NCI-H524 treated with DMSO at 0.1 percent for 48 hours (cell line): ENCODE results near the gene ANKRD36B.
"Not testable (repeated sequence)": the region's sequence is repeated elsewhere in the genome, so short reads cannot be mapped to it uniquely, and the experiment has no call there.

Experiments
- DNase-seq: peaks from one replicate; lab custom pipeline; 2025; lab: John Stamatoyannopoulos, UW

Gene ANKRD36B

DNA sequence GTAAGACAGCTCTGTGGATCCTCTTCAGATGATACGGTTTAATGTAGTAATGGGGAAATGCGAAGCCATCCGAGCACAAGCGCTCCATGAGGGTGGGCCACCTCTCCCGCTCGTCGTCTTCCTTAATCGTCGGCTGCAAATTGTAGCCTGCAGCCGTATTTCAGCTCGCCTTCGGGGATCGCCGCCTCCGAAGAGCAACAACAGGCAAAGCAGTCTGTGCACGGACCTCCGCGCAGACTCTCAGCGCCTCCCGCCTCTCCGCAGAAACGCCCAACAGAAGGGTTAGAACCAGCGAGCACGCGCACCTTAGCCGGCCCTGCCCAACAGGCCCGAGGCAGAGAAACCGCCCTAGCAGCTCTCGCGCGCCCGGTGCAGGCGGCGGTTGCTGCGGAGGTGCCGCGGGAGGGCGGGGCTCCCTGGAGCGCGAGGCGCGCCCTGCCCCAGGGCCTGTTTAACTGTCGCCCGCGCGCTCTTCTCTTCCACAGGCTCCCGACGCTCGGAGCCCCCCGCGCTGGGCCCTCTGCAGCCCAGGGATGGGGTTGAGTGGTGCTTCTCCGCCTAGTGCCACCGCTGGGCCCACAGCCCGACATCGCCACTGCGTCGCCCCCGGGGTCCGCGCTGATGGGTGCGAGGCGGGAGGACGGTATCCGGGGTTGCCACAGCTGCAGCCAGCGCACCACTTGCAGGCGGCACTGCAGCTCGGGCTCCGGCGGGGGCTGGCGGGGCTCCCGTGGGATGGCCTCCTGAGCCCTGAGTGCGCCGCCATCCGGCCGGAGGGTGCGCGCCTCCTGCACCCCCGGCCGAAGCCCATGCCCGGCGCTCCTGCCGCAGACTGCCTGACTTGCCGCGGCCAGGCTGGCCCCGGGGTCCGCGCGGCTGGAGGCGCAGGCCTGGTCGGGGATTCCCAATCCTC, at the start of gene ANKRD36B:
Gene ANKRD36B (minus strand): TSS at position 280 of the 913 bp plus-strand sequence. CDS start 192 bp downstream, at position 88.
- DNase-seq: not testable (repeated sequence)

DNA sequence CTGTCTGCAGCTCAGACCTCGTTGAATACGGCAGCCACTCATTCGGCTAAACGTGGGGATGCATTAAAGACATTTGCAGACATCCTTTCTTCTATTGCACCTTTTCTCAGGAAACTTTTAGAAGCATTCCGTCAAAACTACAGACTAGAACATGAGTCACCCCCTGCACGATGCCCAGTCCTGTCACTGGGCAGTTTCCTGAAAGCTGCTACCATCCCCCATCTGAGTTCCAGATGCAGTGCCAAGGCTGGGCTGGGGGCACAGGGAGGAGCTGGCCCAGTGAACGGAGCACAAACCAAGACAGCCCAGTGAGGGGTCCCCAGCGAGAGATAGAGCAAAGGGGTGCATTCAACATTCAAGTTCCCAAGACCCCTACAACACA, 36.4 kb upstream of the ANKRD36B start:
- not testable (repeated sequence) for DNase-seq

DNA sequence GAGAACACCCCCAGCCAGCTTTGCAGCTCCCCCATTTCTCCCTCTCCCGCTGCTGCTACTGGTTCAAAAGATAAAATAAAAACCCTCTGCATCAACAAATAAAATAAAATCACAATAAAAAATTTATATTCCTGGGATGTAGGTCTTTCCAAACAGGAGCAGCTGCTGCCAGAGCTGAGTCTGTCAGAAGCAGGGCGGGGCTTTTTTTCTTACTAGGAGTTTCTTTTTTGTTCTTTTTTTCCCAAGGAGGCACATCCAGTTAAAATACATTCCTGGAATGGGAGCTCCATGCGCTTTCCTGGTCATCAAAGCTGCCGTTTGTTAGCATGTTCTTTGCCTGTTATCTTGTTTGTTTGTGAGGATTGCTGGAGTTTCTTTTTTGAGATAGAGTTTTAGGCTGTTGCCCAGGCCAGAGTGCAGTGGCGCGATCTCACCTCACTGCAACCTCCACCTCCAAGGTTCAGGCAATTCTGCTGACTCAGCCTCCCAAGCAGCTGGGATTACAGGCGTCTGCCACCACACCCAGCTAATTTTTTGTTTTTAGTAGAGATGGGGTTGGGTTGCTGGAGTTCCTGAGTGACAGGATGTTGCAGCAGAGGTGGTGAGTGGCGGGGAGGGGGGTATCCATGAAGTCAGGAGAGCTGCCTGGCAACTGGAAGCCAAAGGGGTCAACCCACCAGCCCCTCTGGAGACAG, 35.8 kb upstream of the ANKRD36B start:
- DNase-seq: not testable (repeated sequence)

DNA sequence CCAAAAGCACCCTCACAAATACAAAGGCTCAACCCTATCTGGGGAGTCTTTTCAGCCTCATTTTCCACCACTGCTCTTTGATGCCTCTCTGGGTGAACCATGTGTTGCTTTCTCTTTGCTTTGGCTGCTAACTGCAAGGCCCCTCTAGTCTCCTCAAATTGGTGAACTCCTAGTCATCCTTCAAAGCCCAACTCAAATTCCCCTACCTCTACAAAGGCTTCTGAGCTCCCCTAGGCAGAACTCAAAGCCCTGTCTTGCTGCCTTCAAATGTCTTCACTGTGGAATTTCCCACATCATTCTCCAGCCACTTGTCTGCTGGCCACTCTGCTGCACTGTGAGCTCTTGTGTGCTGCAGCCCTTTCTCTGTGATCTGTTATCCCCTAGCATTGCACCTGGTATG, 33.3 kb upstream of the ANKRD36B start:
- not testable (repeated sequence) for DNase-seq

DNA sequence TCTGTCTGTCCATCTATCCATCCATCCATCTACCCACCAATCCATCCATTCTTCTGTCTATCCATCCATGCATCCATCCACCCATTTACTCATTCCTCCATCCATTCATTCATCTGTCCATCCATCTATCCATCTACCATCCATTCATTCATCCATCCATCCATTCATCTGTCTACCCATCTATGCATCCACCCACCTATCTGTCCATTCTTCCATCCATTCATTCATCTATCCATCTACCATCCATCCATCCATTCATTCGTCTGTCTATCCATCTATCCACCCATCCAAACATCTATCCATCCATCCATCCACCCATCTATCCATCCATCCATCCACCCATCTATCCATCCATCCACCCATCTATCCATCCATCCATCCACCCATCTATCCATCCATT, 30.8 kb upstream of the ANKRD36B start:
- not testable (repeated sequence) for DNase-seq

DNA sequence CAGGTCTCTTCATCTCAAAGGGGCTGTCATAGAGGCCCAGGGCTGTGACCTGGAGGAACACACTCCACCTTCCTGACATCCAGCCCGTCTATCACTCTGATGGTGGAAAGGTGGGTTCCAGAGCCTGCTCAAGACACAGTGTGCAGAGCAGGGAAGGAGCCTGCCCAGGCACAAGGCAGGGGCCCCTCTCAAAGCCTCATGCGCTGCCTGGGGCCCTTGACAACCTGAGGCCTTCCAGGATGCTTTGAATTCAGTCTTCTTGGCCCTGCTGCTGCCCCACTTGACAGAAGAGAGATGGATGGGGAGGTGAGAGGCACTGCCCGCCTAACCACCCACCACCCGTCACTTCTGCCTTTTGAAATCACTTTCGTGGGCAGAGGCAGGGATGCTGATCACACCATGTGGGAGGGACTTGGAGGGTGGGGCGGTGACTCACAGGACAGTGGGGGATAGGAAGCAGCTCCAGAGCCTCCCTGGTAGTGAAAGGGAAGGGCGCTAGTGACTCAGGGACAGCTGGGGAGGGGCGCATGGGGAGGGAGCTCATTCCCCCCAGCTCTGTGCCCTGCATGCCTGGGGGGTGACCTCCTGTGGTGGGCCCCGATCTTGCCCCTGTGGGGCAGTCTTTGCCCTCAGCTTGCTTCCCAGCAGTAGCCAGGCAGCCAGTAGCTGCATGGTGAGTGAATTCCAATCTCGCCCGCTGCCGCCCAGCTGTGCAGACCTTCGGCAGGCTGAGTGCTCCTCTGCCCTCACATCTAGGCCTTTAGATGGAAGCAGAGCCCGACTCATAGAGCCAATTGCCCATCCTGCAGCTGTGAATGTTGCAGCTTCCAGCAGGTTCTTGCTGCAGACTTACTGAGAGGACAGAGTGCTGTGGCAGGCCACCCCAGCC, 29.5 kb upstream of the ANKRD36B start:
- not testable (repeated sequence) for DNase-seq

DNA sequence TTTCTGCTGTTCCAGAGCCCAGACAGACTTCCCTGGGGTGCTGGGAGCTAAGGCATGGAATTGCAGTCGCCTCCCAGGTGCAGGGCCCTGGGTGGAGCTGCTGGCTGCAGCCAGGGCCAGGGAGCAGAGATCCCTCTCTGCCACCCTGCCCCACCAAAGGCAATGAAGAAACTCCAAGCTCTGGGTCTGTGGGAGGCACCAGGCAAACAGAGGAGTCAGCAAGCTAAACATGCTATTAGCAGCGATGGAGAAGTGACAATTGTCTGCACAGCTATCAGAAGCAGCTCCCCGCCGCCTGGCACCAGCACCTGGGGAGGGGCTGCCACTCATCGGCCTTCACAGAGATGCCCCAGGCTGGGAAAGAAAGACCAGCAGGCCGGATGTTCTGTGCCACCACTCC, 28.2 kb upstream of the ANKRD36B start:
- DNase-seq: no peak

DNA sequence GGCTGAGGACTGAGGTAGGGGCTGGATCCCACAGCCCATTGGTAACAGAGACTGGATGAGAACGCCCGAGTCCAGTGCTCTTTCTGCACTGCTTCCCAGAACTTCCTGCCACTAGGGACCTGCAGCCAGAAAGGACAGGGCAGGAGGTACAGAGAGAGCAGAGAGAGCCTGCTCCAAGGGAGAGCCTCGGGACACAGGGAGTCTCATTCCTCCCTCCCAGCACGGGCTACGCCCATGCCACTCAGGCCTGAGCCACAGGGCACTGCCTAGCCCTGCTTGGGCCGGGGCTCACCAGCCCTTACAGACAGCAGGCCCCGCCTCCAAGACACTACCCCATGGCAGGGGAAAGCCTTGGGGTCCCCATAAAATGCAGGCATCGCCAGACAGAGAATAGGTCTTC, 26.1 kb upstream of the ANKRD36B start:
- DNase-seq: not testable (repeated sequence)

DNA sequence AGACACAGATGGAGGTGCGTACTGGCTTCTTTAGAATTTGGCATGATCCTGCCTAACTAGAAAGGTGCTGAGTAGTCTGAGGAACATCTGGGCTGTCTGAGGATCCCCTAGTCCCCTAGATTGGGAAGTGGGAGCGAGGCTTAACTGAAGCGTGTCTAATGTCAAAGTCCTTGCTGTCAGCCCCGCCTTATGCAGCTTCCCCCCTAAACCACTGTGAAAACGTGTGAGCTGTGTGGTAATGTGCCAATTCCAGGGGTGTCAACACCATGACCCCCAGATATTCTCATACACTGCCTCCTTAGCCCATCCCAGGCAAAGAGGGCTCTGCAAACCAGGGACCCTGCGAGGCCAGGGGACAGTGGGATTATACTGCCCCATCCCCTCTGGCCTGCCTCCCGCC, 22.2 kb upstream of the ANKRD36B start:
- DNase-seq: not testable (repeated sequence)

DNA sequence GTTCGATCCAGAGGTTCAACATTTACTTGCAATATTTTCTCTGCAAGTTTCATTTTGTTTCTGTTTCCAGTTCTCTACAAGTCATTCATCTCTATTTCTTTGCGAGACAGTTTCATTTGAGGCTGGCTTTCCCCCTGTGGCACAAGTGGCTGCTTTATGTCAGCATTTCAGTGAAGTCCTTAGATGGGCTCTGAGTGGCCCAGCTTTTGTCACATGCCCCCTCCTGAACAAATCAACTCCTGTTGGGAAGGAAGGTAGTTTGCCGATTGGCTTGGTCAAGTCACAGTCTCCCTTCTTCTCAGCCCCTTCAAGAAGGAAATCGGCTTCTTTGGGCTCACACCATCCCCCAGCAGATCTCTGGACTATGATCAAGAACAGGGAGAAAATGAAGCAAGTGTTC, 19.1 kb upstream of the ANKRD36B start:
- not testable (repeated sequence) for DNase-seq

DNA sequence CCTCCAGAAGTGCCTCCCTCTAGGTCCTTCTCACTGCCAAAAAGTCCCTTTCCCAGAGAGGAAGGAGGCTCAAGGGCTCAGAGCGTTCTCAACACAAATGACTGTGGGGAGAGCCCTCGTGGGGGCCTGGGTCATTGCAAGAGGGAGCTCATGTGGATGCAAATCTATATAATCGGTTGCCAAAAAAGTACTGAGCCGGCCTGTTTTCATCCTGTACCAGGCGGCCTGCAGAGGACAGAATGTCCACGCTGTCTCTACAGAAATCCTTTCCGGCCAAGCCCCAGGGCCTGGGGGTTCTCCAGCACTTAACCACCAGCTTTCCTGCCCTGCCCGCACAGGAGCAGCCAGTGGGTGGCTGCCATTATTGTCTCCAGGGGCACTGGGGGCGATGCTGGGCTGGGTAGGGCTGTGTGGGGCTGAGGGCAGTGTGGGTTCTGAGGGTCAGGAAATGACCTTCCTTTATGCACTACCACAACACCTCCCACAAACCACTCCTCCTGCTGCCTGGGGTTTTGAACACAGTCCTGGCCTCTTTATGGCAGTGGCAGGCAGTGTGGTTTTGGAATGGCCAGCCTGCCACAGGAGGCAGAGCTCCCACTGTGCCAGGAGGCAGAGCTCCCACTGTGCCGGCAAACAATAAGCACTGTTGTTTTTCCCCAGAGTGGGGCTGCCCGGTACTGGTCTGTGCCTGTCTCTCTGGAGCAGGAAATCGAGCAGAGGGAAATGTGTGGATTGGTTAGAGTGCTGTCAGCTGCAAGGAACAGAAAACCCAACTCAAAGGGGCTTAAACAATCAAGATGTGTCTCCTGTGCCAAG, 16.1 kb upstream of the ANKRD36B start:
- DNase-seq: not testable (repeated sequence)

DNA sequence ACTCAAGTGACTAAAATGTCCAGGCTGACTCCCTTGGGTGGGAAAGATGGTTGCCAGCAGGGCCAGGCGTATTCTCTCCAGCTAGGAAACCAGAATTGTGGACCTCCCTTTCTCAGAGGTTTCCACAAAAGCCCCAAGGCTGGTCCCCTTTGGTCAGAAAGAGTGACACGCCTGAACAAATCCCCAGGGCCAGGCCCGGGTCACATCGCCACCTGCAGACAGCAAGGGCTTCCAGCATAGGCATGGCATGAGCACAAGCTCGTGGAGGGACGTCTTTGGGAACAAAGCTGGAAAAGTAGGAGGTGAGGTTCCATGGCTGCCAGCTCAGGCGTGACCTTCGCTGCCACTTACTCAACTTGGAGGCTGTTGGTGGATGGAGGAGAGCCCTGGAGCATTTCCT, 15.4 kb upstream of the ANKRD36B start:
- not testable (repeated sequence) for DNase-seq

DNA sequence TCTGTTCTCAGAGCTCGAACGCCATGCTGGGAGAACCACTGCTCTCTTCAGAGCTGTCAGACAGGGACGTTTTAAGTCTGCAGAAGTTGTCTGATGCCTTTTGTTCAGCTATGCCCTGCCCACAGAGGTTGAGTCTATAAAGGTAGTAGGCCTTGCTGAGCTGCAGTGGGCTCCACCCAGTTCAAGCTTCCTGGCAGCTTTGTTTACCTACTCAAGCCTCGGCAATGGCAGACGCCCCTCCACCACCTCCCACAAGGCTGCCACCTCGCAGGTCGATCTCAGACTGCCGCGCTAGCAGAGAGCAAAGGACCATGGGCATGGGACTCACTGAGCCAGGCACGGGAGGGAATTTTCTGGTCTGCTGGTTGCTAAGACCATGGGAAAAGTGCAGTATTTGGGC, 11.9 kb upstream of the ANKRD36B start:
- not testable (repeated sequence) for DNase-seq

DNA sequence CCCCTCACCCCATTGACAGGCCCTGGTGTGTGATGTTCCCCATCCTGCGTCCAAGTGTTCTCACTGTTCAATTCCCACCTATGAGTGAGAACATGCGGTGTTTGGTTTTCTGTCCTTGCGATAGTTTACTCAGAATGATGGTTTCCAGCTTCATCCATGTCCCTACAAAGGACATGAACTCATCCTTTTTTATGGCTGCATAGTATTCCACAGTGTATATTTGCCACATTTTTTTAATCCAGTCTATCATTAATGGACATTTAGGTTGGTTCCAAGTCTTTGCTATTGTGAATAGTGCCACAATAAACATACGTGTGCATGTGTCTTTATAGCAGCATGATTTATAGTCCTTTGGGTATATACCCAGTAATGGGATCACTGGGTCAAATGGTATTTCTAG, 6.5 kb upstream of the ANKRD36B start:
- DNase-seq: not testable (repeated sequence)

DNA sequence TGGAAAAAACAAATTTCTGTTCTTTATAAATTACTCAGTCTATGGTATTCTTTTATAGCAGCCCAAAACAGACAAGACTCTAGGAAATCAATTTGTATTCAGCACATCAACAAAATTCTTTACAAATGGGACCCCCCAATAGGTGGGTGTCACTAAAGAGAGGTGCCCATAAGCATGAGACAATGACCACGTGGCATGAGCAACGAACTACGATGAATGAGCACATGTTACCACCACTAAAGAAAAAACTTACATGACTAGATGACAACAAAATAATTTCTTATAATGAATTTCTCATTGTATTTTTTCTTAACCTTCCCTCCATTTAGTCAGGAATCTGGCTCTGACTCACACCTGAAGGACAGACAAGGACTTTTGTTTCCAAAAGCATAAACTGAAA, 3.8 kb upstream of the ANKRD36B start:
- not testable (repeated sequence) for DNase-seq

DNA sequence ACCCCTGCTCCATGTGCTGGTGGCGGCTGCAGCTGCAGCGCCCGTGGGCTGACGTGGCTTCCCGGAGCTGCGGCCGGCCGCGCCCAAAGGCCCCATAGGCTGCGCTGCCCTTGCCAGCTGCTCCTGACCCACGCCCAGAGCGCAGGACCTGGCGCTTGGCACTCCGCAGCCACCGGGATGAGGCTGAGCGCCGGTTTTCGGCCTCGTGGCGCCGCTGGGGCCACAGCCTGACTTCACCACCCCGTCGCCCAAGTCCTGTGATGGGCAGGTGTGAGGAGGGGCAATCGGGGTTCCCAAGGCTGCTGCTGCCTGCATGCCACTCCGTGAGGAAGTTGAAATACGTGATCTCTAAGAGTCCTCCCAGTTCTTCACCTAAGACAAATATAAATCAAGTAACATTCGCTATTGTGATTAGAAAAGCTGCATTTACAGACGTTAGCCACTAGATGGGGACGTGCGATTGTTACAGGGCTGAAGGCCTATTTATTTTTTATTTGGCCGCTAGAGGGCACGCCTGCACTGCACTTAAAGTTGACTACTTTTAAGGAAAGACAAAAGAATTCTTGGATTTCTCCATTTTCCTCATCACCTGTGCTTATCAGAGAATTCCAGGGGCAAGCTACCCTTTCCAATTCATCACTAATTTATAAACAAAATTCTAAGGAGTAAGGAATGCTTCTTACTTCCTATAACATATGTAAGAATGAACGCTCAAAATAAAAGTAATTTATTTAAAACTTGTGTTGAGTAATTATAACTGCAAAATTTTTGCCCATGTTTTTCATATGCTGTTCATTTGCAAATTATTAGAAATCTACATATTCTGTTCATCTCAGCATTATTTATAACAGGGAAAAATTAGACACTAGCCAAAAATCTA, 1.1 kb upstream of the ANKRD36B start:
- not testable (repeated sequence) for DNase-seq

DNA sequence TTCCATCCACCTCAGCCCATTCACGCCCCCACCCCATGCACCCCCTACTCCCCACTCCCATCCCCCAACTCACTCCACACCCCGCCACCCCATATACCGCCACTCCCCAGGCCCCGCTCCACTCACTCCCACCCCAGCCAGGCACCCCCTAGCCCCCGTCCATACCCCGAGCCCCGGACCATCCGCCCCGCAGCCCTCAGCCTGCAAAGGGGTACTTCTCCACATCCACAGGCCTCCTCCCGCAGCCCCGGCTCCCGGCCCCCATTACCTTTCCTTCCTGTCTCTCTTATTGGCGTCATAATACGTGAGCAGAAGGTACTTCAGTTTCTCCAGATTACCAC, 450 bp downstream of the ANKRD36B start:
- DNase-seq: not testable (repeated sequence)

DNA sequence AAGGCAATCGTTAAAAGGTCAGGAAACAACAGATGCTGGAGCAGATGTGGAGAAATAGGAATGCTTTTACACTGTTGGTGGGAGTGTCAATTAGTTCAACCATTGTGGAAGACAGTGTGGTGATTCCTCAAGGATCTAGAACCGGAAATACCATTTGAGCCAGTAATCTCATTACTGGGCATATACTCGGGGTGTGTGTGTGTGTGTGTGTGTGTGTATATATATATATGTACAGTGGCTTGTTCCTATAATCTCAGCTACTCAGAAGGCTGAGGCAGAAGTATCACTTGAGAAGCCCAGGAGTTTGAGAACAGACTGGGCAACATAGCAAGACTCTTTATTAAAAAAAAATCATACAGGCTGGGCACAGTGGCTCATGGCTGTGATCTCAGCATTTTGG, 24.0 kb downstream of the ANKRD36B start:
- DNase-seq: not testable (repeated sequence)

DNA sequence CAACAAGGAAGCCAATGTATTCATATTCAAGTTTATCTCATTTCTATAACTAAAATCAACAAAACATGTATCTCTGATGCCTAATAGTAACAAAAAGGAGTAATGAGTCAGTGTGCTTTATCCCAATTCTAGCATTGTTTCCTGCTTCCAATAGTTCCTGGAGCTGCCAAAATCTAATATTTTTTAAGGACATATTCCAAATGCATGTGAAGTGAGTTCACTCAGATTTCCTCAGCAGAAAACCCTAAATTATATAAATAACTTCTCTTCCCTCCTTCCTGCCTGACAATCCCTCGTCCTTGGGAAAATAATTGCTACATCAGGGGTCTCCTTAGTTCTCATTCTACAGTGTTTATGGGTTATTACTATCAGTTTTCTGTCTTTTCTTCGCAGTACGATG, 37.3 kb downstream of the ANKRD36B start:
- DNase-seq: not testable (repeated sequence)

DNA sequence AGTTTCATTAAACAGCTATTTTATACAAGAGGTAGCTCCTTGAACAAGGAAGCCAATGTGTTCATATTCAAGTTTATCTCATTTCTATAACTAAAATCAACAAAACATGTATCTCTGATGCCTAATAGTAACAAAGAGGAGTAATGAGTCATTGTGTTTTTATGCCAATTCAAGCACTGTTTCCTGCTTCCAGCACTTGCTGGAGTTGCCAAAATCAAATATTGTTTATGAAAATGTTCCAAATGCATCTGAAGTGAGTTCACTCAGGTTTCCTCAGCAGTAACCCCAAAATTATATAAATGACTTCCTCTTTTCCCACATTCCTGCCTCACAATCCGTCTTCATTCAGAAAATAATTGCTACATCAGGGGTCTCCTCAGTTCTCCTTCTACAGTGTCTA, 39.2 kb downstream of the ANKRD36B start:
- not testable (repeated sequence) for DNase-seq
